Liver (tissue), 9 donors: ENCODE measurements around the gene PPP1R13B. TPM values are rescaled to one million over a fixed set of nuclear protein-coding genes. Genes with fewer than 3 reads are reported as not detected.

Experiments used
- DNase-seq: peaks from one replicate; pipeline ENCODE4 v3.0.0-alpha.2; 2017; ENCODE audit warnings: low spot score
- H3K27ac ChIP-seq, 2 donors: one replicate each; pipeline ENCODE4 v1.7.0; 2013; ENCODE audit warnings: inconsistent platforms in 2 of 2, low read length in 2 of 2, control low read depth in 1 of 2, low read depth in 1 of 2, mild to moderate bottlenecking in 1 of 2
- H3K27me3 ChIP-seq, 4 donors: one replicate each; pipeline versions ENCODE4 v1.6.1 to v1.7.0; 2013; ENCODE audit warnings: low read length in 3 of 4, inconsistent platforms in 1 of 4, mild to moderate bottlenecking in 1 of 4, moderate library complexity in 1 of 4; ENCODE audit not compliant: control insufficient read depth in 4 of 4, insufficient read depth in 4 of 4
- H3K36me3 ChIP-seq, 4 donors: one replicate each; pipeline versions ENCODE4 v1.6.1 to v1.7.0; 2013; ENCODE audit warnings: low read length in 3 of 4, mild to moderate bottlenecking in 3 of 4, low read depth in 1 of 4, moderate library complexity in 1 of 4; ENCODE audit not compliant: control insufficient read depth in 4 of 4, insufficient read depth in 3 of 4
- H3K4me1 ChIP-seq, 4 donors: one replicate each; pipeline versions ENCODE4 v1.6.1 to v1.7.0; 2013; ENCODE audit warnings: low read length in 3 of 4, mild to moderate bottlenecking in 3 of 4, moderate library complexity in 1 of 4; ENCODE audit not compliant: control insufficient read depth in 4 of 4, insufficient read depth in 4 of 4
- H3K4me3 ChIP-seq, 3 donors: one replicate each; pipeline versions ENCODE4 v1.6.1 to v1.7.0; 2013; ENCODE audit warnings: low read length in 3 of 3, control low read depth in 1 of 3, low read depth in 1 of 3, mild to moderate bottlenecking in 1 of 3
- H3K9ac ChIP-seq, 2 donors: one replicate each; pipeline ENCODE4 v1.7.0; 2013; ENCODE audit warnings: low read length in 2 of 2, mild to moderate bottlenecking in 2 of 2, moderate library complexity in 2 of 2, control low read depth in 1 of 2, low read depth in 1 of 2
- H3K9me3 ChIP-seq, 4 donors: one replicate each; pipeline versions ENCODE4 v1.6.1 to v1.7.0; 2013; ENCODE audit warnings: low read length in 3 of 4; ENCODE audit not compliant: control insufficient read depth in 4 of 4
- ATF3 ChIP-seq: IDR thresholded peaks from 2 replicates; pipeline ENCODE4 v1.6.1; 2016; ENCODE audit warnings: antibody characterized with exemption
- CTCF ChIP-seq: fragments of 150-350 bp; IDR thresholded peaks from 2 replicates; pipeline ENCODE4 v1.5.1; 2017; ENCODE audit warnings: improper control_type of control experiment, low read depth, low read length; ENCODE audit not compliant: missing input control
- EGR1 ChIP-seq, 2 donors: IDR thresholded peaks; 2 replicates each; pipeline ENCODE4 v1.6.1; 2016 to 2018; ENCODE audit warnings: antibody characterized with exemption in 2 of 2, low read depth in 2 of 2
- FOXA1 ChIP-seq: IDR thresholded peaks from 2 replicates; pipeline ENCODE4 v1.6.1; 2016; ENCODE audit warnings: antibody characterized with exemption
- FOXA2 ChIP-seq: IDR thresholded peaks from 2 replicates; pipeline ENCODE4 v1.6.1; 2016; ENCODE audit warnings: antibody characterized with exemption
- HNF4A ChIP-seq, 2 donors: conservative IDR thresholded peaks; 2 replicates each; pipeline ENCODE4 v1.6.1; 2016; ENCODE audit warnings: antibody characterized with exemption in 2 of 2, mild to moderate bottlenecking in 2 of 2
- HNF4G ChIP-seq: IDR thresholded peaks from 2 replicates; pipeline ENCODE4 v1.6.1; 2016; ENCODE audit warnings: antibody characterized with exemption
- JUND ChIP-seq, 2 donors: IDR thresholded peaks; 2 replicates each; pipeline ENCODE4 v1.6.1; 2016; ENCODE audit warnings: antibody characterized with exemption in 2 of 2
- MAX ChIP-seq: IDR thresholded peaks from 2 replicates; pipeline ENCODE4 v1.6.1; 2016; ENCODE audit warnings: antibody characterized with exemption
- NR2F2 ChIP-seq: IDR thresholded peaks from 2 replicates; pipeline ENCODE4 v1.6.1; 2016; ENCODE audit warnings: antibody characterized with exemption
- REST ChIP-seq: IDR thresholded peaks from 2 replicates; pipeline ENCODE4 v1.6.1; 2016; ENCODE audit warnings: antibody characterized with exemption, mild to moderate bottlenecking
- RXRA ChIP-seq, 2 donors: IDR thresholded peaks; 2 replicates each; pipeline ENCODE4 v1.6.1; 2017 to 2018; ENCODE audit warnings: antibody characterized with exemption in 2 of 2, mild to moderate bottlenecking in 1 of 2
- SP1 ChIP-seq: IDR thresholded peaks from 2 replicates; pipeline ENCODE4 v1.6.1; 2018; ENCODE audit warnings: antibody characterized with exemption, mild to moderate bottlenecking
- TAF1 ChIP-seq: conservative IDR thresholded peaks from 2 replicates; pipeline ENCODE4 v1.6.1; 2016; ENCODE audit warnings: antibody characterized with exemption, mild to moderate bottlenecking
- ZBTB33 ChIP-seq: IDR thresholded peaks from 2 replicates; pipeline ENCODE4 v1.6.1; 2016; ENCODE audit warnings: antibody characterized with exemption
- WGBS: extraction: QIAGEN DNeasy Blood & Tissue Kit; methylation state at CpG from one replicate; pipeline ENCODE4 v1.1.7; 2013; 5-methylcytosine and 5-hydroxymethylcytosine counted together
- polyA plus RNA-seq, 2 donors: library from polyadenylated mRNA; stranded (reverse) in 1 of 2; unstranded in 1 of 2; fragments of 200-250 nt in 1 of 2; fragments of >200 nt in 1 of 2; fragmentation: Nextera tagmentation in 1 of 2; extraction: Ambion mirVana in 1 of 2; gene quantifications; one replicate each; pipeline versions ENCODE4 v1.2.1 to v1.2.3, GENCODE V29; 2013 to 2015
- total RNA-seq, 2 donors: library from RNA; depleted of rRNA; stranded (reverse); fragments of >200 nt; gene quantifications; one replicate each; pipeline ENCODE4 v1.2.3, GENCODE V29; 2014
- donor health status: healthy.
- donor health status: healthy.
- donor health status: healthy.
- donor health status: healthy.
- donor health status: healthy.

The PPP1R13B gene
- total and polyA plus RNA-seq, 4 donors = 3.2 to 15.1 (median 5.1) TPM

GRCh38 chr14:103690332-103690731, 157.0 kb downstream of the PPP1R13B start:
- no peak for DNase-seq
- WGBS = 95% methylated on average over 8 of the region's 8 CpGs
- peaks cover 22 to 51% (median 32%) of the 10 kb centered on the region in 4 donors for H3K36me3 ChIP-seq

GRCh38 chr14:103688906-103689902, 158.2 kb downstream of the PPP1R13B start:
- no peak overlapping the region for H3K9ac ChIP-seq
- no peaks in the 10 kb centered on the region for H3K9me3 ChIP-seq
- H3K27me3 ChIP-seq = no peaks in the 10 kb centered on the region
- H3K36me3 ChIP-seq = peaks cover 23 to 45% (median 36%) of the 10 kb centered on the region in 4 donors
- DNase-seq = no peak
- no peak overlapping the region for H3K4me3 ChIP-seq
- 85% methylated on average over 16 of the region's 16 CpGs for WGBS
- H3K27ac ChIP-seq = no peak overlapping the region
- no peaks in the 10 kb centered on the region for H3K4me1 ChIP-seq
- TF ChIP-seq CTCF (no peak), MAX (no peak), TAF1 (no peak), ATF3 (no peak), SP1 (no peak), REST (no peak), EGR1 (IDR thresholded peaks at IDR 0.05; ENCODE audit: low read depth in 2 of 2) (no peak), HNF4A (conservative IDR thresholded peaks at IDR 0.05) (no peak)

More at GRCh38 chr14:103690332-103690731, 157.0 kb downstream of the PPP1R13B start:
- H3K27ac ChIP-seq = no peak overlapping the region
- TF ChIP-seq CTCF (no peak), NR2F2 (no peak), TAF1 (no peak), FOXA1 (no peak), MAX (no peak), HNF4G (no peak), JUND (IDR thresholded peaks at IDR 0.05) (no peak), ZBTB33 (no peak), RXRA (IDR thresholded peaks at IDR 0.05) (no peak), FOXA2 (no peak), HNF4A (conservative IDR thresholded peaks at IDR 0.05) (no peak), EGR1 (IDR thresholded peaks at IDR 0.05; ENCODE audit: low read depth in 2 of 2) (no peak)
- peaks cover 0 to 1% (median 0%) of the 10 kb centered on the region in 4 donors for H3K4me1 ChIP-seq
- H3K9me3 ChIP-seq = no peaks in the 10 kb centered on the region
- H3K9ac ChIP-seq = no peak overlapping the region
- H3K4me3 ChIP-seq = no peak overlapping the region
- no peaks in the 10 kb centered on the region for H3K27me3 ChIP-seq
